ENCODE data around the gene SASS6. TPM values are rescaled to one million over a fixed set of nuclear protein-coding genes. Genes with fewer than 3 reads are reported as not detected.
A peak's percentile ranks its signal among the peaks of the same experiment; 100 is the strongest.

The SASS6 gene
- total RNA-seq, 2 experiments from 2014 or later: 12.1 to 18.7 TPM

GRCh38 chr1:100037927-100038659 is 94.6 kb downstream of the SASS6 start:
- peaks cover 62% of the 10 kb centered on the region for H3K79me2 ChIP-seq (ENCODE audit: insufficient read depth, low read depth, low read length)
- peaks cover 32% of the 10 kb centered on the region for H4K20me1 ChIP-seq (ENCODE audit: insufficient read depth, low read length)
- CTCF ChIA-PET (ENCODE audit: unreplicated experiment): interaction anchor here (0.6 to 1.1 kb wide), 2 partner anchors 68 to 368 kb away, joined by 3 read pairs; partner anchors contain the start of gene SLC35A3
- no peaks in the 10 kb centered on the region for H3K9me2 ChIP-seq (ENCODE audit: insufficient read depth, low read length)
- TF ChIP-seq EZH2phosphoT487 (IDR thresholded peaks at IDR 0.05; ENCODE audit: borderline replicate concordance, low read depth, low read length): no peak
- TF ChIP-seq, protein P1, sequence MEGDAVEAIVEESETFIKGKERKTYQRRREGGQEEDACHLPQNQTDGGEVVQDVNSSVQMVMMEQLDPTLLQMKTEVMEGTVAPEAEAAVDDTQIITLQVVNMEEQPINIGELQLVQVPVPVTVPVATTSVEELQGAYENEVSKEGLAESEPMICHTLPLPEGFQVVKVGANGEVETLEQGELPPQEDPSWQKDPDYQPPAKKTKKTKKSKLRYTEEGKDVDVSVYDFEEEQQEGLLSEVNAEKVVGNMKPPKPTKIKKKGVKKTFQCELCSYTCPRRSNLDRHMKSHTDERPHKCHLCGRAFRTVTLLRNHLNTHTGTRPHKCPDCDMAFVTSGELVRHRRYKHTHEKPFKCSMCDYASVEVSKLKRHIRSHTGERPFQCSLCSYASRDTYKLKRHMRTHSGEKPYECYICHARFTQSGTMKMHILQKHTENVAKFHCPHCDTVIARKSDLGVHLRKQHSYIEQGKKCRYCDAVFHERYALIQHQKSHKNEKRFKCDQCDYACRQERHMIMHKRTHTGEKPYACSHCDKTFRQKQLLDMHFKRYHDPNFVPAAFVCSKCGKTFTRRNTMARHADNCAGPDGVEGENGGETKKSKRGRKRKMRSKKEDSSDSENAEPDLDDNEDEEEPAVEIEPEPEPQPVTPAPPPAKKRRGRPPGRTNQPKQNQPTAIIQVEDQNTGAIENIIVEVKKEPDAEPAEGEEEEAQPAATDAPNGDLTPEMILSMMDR (conservative IDR thresholded peaks at IDR 0.05; ENCODE audit: low read length): no peak
- H3K36me3 ChIP-seq (ENCODE audit: insufficient read depth, low read length): peaks cover 22% of the 10 kb centered on the region
- intact Hi-C loops (cut with micrococcal nuclease; ENCODE audit: unreplicated experiment): loop anchor here (1.0 to 10.0 kb wide), 6 partner anchors 69 to 857 kb away; partner anchors contain the start of genes CDC14A, EXTL2, SLC30A7 and SLC35A3
- peak; percentile 90 for DNase-seq (ENCODE audit: low spot score)
- H3K9me3 ChIP-seq (ENCODE audit: low read length): no peaks in the 10 kb centered on the region
- peak overlapping the region; percentile 78 for H2AFZ ChIP-seq (ENCODE audit: low read length)
- no TSS peak for BruUV-seq (replicated peaks)
- peaks cover 50% of the 10 kb centered on the region for H3K4me1 ChIP-seq (ENCODE audit: insufficient read depth, low read length, poor library complexity, severe bottlenecking)
- POLR2A ChIA-PET: interaction anchor here (0.6 to 2.5 kb wide), 12 partner anchors 10 to 315 kb away, joined by 3 to 10 read pairs (median 3); no protein-coding TSS in a partner anchor
- peak overlapping the region; percentile 84 for H3K27ac ChIP-seq (ENCODE audit: low read depth, low read length, poor library complexity, severe bottlenecking)
- H3K4me3 ChIP-seq (ENCODE audit: low read depth, low read length, poor library complexity, severe bottlenecking): peak overlapping the region; percentile 78
- H3K4me2 ChIP-seq (ENCODE audit: low read length): peak overlapping the region; percentile 92

GRCh38 chr1:100037656-100037926 is 95.1 kb downstream of the SASS6 start:
- ChIA-PET POLR2A (interaction anchor here (0.6 to 2.5 kb wide), 13 partner anchors 9 to 969 kb away, joined by 3 to 10 read pairs (median 4); partner anchors contain the start of genes FRRS1 and SLC35A3), CTCF (ENCODE audit: unreplicated experiment) (interaction anchor here (1.1 kb wide), 1 partner anchor 68 kb away, joined by 3 read pairs; the partner anchor contains the start of gene SLC35A3)
- peaks cover 18% of the 10 kb centered on the region for H3K36me3 ChIP-seq (ENCODE audit: insufficient read depth, low read length)
- peaks cover 57% of the 10 kb centered on the region for H3K79me2 ChIP-seq (ENCODE audit: insufficient read depth, low read depth, low read length)
- intact Hi-C loops (cut with micrococcal nuclease; ENCODE audit: unreplicated experiment): loop anchor here (5.0 to 10.0 kb wide), 2 partner anchors 420 to 857 kb away; partner anchors contain the start of genes EXTL2 and SLC30A7
- H3K9me2 ChIP-seq (ENCODE audit: insufficient read depth, low read length): no peaks in the 10 kb centered on the region
- peak overlapping the region; percentile 78 for H3K4me3 ChIP-seq (ENCODE audit: low read depth, low read length, poor library complexity, severe bottlenecking)
- BruUV-seq (replicated peaks): no TSS peak
- no peak for DNase-seq (ENCODE audit: low spot score)
- peaks cover 50% of the 10 kb centered on the region for H3K4me1 ChIP-seq (ENCODE audit: insufficient read depth, low read length, poor library complexity, severe bottlenecking)
- H3K4me2 ChIP-seq (ENCODE audit: low read length): peak overlapping the region; percentile 92
- peak overlapping the region; percentile 78 for H2AFZ ChIP-seq (ENCODE audit: low read length)
- peaks cover 32% of the 10 kb centered on the region for H4K20me1 ChIP-seq (ENCODE audit: insufficient read depth, low read length)
- H3K27ac ChIP-seq (ENCODE audit: low read depth, low read length, poor library complexity, severe bottlenecking): peak overlapping the region; percentile 84
- no peaks in the 10 kb centered on the region for H3K9me3 ChIP-seq (ENCODE audit: low read length)
- TF ChIP-seq, protein P1 (conservative IDR thresholded peaks at IDR 0.05; ENCODE audit: low read length): no peak
- no peak for TF ChIP-seq EZH2phosphoT487 (IDR thresholded peaks at IDR 0.05; ENCODE audit: borderline replicate concordance, low read depth, low read length)
